ENCODE measurements around the gene KCNK3.

DNA sequence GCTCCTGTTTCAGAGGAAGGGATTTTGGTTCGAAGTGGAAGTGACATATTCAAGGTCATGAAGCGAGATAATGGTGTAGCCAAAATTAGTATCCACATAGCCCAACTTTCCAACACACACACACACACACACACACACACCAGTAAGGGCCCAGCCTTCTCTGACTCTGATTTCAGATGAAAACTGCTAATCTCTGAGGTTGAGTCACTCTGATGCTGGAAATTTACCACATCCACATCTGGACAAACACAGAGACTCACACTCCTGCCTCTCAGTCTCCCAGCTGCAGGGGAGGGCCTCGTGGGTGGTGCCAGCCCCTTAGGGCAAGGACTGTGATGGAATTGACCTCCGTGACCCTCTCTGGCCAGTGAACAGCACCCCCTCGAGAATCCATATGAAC, 42.6 kb downstream of the KCNK3 start:
- TF ChIP-seq EZH2 (IDR thresholded peaks at IDR 0.05; ENCODE audit: borderline replicate concordance, insufficient read depth, low read length, poor library complexity, severe bottlenecking) (no peak), EP300 (conservative IDR thresholded peaks at IDR 0.05; ENCODE audit: poor library complexity, severe bottlenecking) (no peak), POLR2AphosphoS5 (IDR thresholded peaks at IDR 0.05) (no peak)
- TF ChIP-seq, protein P1, sequence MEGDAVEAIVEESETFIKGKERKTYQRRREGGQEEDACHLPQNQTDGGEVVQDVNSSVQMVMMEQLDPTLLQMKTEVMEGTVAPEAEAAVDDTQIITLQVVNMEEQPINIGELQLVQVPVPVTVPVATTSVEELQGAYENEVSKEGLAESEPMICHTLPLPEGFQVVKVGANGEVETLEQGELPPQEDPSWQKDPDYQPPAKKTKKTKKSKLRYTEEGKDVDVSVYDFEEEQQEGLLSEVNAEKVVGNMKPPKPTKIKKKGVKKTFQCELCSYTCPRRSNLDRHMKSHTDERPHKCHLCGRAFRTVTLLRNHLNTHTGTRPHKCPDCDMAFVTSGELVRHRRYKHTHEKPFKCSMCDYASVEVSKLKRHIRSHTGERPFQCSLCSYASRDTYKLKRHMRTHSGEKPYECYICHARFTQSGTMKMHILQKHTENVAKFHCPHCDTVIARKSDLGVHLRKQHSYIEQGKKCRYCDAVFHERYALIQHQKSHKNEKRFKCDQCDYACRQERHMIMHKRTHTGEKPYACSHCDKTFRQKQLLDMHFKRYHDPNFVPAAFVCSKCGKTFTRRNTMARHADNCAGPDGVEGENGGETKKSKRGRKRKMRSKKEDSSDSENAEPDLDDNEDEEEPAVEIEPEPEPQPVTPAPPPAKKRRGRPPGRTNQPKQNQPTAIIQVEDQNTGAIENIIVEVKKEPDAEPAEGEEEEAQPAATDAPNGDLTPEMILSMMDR (IDR thresholded peaks at IDR 0.05; ENCODE audit: poor library complexity, severe bottlenecking): no peak
